K562 (cell line): Measurements from ENCODE around the gene ITGA3. TPM values are rescaled to one million over a fixed set of nuclear protein-coding genes. Genes with fewer than 3 reads are reported as not detected.

Experiments
- E2F4 ChIP-seq: sonication (generic); formaldehyde crosslinking; IDR thresholded peaks from 2 replicates; pipeline ENCODE4 v1.8.0; 2022; ENCODE audit warnings: mild to moderate bottlenecking, low read depth, missing genetic modification reagents
- IRF2 ChIP-seq: sonication (generic); formaldehyde crosslinking; IDR thresholded peaks from 2 replicates; pipeline ENCODE4 v1.8.1; 2022; ENCODE audit warnings: mild to moderate bottlenecking, missing genetic modification reagents
- IRF9 ChIP-seq: fragments of 450-650 bp; IDR thresholded peaks from 2 replicates; pipeline ENCODE4 v1.6.1; 2016; ENCODE audit warnings: missing biosample characterization, missing genetic modification characterization
- MBD1 ChIP-seq: fragments of 250-450 bp; sonication (Bioruptor Pico); IDR thresholded peaks from 2 replicates; pipeline ENCODE4 v1.8.0; 2022; ENCODE audit warnings: inconsistent platforms
- SMARCC2 ChIP-seq: fragments of 450-650 bp; IDR thresholded peaks from 2 replicates; pipeline ENCODE4 v1.6.1; 2017; ENCODE audit warnings: antibody characterized with exemption, moderate library complexity, mild to moderate bottlenecking, low read depth
- ZBTB9 ChIP-seq: fragments of 450-650 bp; formaldehyde crosslinking; IDR thresholded peaks from 2 replicates; pipeline ENCODE4 v1.4.0; 2020; ENCODE audit warnings: mild to moderate bottlenecking, moderate library complexity
- polyA plus RNA-seq, 8 experiments: library from polyadenylated mRNA; depleted of rRNA in 4 of 8; stranded (reverse) in 5 of 8; unstranded in 3 of 8; fragments of >200 nt; fragmentation: Nextera tagmentation in 2 of 8; fragmentation: Illumina TruSeq in 1 of 8; extraction: Ambion mirVana in 2 of 8; extraction: Trizol in 1 of 8; gene quantifications; 2 replicates each; pipeline versions ENCODE4 v1.2.1 to v1.2.3, GENCODE V29; 2011 to 2014; ENCODE audit warnings: inconsistent platforms in 1 of 8, missing spikeins in 1 of 8
- total RNA-seq, 7 experiments: library from RNA; depleted of rRNA in 6 of 7; stranded (reverse); fragments of >200 nt in 6 of 7; fragmentation: Illumina TruSeq in 2 of 7; extraction: Trizol in 2 of 7; gene quantifications; 2 replicates each; pipeline versions ENCODE4 v1.2.1 to v1.2.3, GENCODE V29; 2011 to 2021; ENCODE audit warnings: low replicate concordance in 1 of 7

ITGA3 gene
- total and polyA plus RNA-seq, 9 of the 15 experiments (the other 6 are each of a cell fraction or from before 2014, with no cell fraction given), result 0.03 to 0.75 (median 0.14) TPM; not detected in 2

- TF ChIP-seq IRF9 (tag), result no peak
- TF ChIP-seq IRF2 (CRISPR knock-in tag), result no peak
- TF ChIP-seq E2F4 (CRISPR knock-in tag), result no peak
- TF ChIP-seq MBD1 (CRISPR knock-in tag), result no peak
- TF ChIP-seq ZBTB9 (CRISPR knock-in tag), result no peak
- TF ChIP-seq SMARCC2, result no peak
These were observed 40.8 kb downstream of the ITGA3 start (continued) for GRCh38 chr17:50096758-50097157.
